ENCODE results near the gene GIT1.
"Not testable (repeated sequence)": the region's sequence is repeated elsewhere in the genome, so short reads cannot be mapped to it uniquely, and the experiment has no call there.

GIT1 gene

DNA sequence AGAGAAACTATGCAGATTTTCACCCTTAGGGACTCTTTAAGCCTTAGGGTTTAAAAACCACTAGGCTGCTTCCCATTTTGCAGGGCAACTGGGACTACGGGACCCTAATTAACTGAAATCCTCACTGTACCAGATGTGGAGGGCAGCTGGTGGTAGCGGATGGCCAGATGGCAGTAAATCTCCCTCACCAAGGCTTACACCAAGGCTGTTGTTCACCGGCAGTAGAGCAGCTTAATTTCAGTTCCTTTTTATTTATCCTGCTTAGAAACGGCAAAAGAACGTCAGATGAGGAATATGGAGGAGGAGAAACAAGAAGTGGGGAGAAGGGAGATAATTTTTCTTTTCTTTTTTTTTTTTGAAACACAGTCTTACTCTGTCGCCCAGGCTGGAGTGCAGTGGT lies 29.1 kb downstream of the GIT1 start:
- TF ChIP-seq, protein P1, sequence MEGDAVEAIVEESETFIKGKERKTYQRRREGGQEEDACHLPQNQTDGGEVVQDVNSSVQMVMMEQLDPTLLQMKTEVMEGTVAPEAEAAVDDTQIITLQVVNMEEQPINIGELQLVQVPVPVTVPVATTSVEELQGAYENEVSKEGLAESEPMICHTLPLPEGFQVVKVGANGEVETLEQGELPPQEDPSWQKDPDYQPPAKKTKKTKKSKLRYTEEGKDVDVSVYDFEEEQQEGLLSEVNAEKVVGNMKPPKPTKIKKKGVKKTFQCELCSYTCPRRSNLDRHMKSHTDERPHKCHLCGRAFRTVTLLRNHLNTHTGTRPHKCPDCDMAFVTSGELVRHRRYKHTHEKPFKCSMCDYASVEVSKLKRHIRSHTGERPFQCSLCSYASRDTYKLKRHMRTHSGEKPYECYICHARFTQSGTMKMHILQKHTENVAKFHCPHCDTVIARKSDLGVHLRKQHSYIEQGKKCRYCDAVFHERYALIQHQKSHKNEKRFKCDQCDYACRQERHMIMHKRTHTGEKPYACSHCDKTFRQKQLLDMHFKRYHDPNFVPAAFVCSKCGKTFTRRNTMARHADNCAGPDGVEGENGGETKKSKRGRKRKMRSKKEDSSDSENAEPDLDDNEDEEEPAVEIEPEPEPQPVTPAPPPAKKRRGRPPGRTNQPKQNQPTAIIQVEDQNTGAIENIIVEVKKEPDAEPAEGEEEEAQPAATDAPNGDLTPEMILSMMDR (IDR thresholded peaks at IDR 0.05; ENCODE audit: borderline replicate concordance, insufficient read depth, low read depth, low read length) = no peak
- H3K4me3 ChIP-seq (ENCODE audit: low read depth, low read length) = no peak overlapping the region

DNA sequence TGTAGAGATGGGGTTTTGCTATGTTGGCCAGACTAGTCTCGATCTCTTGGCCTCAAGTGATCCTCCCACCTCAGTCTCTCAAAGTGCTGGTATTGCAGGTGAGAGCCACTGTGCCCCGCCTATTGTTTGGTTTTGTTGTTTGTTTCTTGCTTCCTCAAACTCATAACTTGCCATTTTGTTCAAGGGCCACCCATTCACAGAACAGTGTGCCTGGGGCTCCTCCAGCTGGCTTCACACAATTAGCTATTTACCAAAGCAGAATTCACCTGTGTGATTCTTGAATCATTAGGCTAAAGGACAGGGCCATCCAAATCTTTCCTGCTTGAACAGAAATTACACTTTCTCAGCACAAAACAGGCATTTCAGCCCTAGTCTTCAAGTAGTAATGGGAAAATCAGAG lies 29.8 kb downstream of the GIT1 start:
- no peak overlapping the region for H3K4me3 ChIP-seq (ENCODE audit: low read depth, low read length)
- TF ChIP-seq, protein P1 (IDR thresholded peaks at IDR 0.05; ENCODE audit: borderline replicate concordance, insufficient read depth, low read depth, low read length) = no peak

DNA sequence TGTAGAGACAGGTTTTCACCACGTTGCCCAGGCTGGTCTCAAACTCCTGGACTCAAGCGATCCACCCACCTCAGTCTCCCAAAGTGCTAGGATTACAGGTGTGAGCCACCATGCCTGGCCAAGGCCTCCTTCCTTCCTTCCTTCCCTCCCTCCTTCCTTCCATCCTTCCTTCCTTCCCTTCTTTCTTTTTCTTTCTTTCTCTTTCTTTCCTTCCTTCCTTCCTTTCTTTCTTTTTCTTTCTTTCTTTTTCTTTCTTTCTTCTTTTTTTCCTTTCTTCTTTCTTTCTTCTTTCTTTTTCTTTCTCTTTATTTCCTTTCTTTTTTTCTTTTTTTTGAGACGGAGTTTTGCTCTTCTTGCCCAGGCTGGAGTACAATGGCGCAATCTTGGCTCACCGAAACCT lies 31.3 kb downstream of the GIT1 start:
- H3K4me3 ChIP-seq (ENCODE audit: low read depth, low read length) = not testable (repeated sequence)

DNA sequence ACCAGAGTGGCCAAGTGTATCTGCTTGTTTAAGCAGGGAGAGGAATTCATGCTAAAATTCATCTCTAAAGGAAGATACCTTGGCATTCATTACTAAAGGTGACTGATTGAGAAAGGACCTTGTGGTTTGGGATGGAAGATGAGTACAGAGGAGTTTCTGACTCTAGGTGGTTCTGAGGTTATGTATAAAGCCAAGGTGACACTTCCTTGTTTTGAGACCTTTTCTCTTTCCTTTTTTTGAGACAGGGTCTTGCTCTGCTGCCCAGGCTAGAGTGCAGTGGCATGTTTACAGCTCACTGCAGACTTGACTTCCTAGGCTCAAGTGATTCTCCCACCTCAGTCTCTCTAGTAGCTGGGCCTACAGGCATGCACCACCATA lies 31.7 kb downstream of the GIT1 start:
- no peak overlapping the region for H3K4me3 ChIP-seq (ENCODE audit: low read depth, low read length)
- TF ChIP-seq, protein P1 (IDR thresholded peaks at IDR 0.05; ENCODE audit: borderline replicate concordance, insufficient read depth, low read depth, low read length) = no peak

DNA sequence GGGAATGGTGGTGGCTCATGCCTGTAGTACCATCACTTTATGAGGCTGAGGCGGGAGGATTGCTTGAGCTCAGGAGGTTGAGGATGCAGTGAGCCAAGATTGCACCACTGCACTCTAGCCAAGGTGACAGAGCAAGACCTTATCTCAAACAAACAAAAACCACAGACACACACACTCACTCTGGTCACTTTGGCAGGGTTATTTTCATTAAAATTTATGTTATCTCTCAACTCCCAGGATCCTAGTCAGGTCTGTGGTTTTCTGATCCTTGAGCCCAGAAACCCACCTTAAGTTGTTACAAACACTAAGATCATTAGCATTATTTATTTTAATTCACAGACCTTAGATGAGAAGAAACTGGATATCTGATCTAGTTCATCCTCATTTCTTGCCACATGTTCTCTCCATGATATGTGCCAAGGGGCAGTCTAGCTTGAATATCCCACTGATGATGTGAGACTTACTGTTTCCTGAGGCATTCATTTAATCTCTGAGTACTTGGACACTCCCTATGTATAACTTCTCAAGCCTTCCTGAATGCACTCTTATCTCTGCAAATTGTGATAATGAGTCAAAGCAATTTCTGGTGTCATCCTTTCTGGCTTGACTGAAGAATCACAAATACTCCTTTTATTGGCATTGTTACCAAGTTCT lies 32.2 kb downstream of the GIT1 start:
- TF ChIP-seq, protein P1 (IDR thresholded peaks at IDR 0.05; ENCODE audit: borderline replicate concordance, insufficient read depth, low read depth, low read length) = no peak
- H3K4me3 ChIP-seq (ENCODE audit: low read depth, low read length) = no peak overlapping the region

DNA sequence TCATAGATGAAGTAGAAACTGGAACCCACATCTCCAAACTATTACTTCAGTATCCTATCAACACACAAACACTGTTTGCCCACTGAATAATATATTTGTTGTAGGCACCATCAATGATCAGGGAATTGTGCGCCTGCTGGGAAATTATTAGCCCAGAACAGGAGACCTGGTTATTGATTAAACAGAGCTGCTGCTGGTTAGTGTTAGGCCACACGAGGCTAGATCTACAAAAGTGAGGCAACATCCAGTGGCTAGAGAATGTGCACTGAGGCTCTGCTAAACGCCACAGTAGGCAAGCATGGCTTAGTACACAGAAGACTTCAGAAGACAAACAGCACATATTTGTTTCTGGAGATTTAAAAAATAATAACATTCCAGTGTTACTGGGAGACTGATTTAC lies 33.6 kb downstream of the GIT1 start:
- TF ChIP-seq, protein P1 (IDR thresholded peaks at IDR 0.05; ENCODE audit: borderline replicate concordance, insufficient read depth, low read depth, low read length) = no peak
- no peak overlapping the region for H3K4me3 ChIP-seq (ENCODE audit: low read depth, low read length)

DNA sequence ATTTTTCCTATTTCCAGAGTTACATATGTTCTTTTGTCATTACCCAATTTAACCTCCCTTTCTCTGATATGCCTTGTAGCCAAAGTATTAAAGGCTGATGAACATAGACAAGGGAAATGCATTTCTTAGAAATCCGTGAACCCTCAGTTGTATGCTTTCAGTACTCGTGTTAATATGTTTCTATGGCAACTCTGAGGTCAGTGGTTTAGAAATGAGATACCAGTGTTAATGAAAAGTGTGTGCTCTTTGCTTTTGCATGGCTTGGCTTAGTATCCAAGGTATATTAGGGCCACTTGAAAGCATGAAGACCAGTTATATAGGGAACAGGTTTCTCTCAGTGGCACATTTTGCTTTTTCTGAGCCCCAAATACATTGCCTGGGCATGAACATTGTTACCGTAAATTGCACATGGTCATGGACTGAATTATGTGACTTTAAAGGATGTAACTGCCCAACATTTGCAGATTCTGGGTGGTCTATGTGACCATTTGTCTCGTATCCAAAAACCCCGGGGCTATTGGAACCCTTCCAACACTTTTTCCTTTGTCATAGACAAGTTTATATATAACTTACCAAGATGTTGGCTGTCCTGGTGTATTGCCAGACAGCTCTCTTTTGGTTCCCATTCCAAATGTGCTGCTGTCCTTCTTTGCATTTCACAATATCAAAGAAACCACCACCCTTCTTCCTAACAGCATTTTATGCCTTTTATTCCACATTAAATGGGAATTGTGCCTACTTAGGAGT lies 40.1 kb downstream of the GIT1 start:
- TF ChIP-seq, protein P1 (IDR thresholded peaks at IDR 0.05; ENCODE audit: borderline replicate concordance, insufficient read depth, low read depth, low read length) = no peak
- no peak overlapping the region for H3K4me3 ChIP-seq (ENCODE audit: low read depth, low read length)

Measured in GM12875 (cell line).